K562 (cell line): ENCODE results near the gene MKRN1. TPM values are rescaled to one million over a fixed set of nuclear protein-coding genes. Genes with fewer than 3 reads are reported as not detected.
A peak's percentile ranks its signal among the peaks of the same experiment; 100 is the strongest.

Experiments
- ATAC-seq: fragments of 200-7000 bp; cut with Tn5 transposase; 3 replicates; pipeline ENCODE4 v1.9.1; 2020; ENCODE audit warnings: moderate library complexity
- BruUV-seq: library from RNA; stranded (reverse); fragments of 400-500 nt; replicated peaks from 2 replicates; lab custom pipeline; 2021; lab: Mats Ljungman, UMichigan
- CTCF ChIA-PET: fragments of 300-600 bp; formaldehyde crosslinking; extraction: SDS; loops from one replicate; lab custom pipeline; 2021; ENCODE audit warnings: low intra/inter-chr PET ratio; lab: Yijun Ruan, JAX
- POLR2A ChIA-PET: fragments of 300-600, 350-650 bp; sonication (Branson Sonifier 250); formaldehyde crosslinking; extraction: SDS; loops from one replicate; lab custom pipeline; 2021; ENCODE audit warnings: antibody characterized with exemption, inconsistent platforms; lab: Yijun Ruan, JAX
- DNase-seq, 4 experiments: peaks; one replicate each; pipeline versions ENCODE4 v3.0.0 to v3.0.0-alpha.2; 2011 to 2018; ENCODE audit warnings: low spot score in 3 of 4, mixed read lengths in 3 of 4; ENCODE audit errors: extremely low read depth in 1 of 4
- FAIRE-seq: peaks from 2 replicates; lab custom pipeline; 2011; peaks lifted over from hg19 to GRCh38; lab: Jason Lieb, UNC
- H2AFZ ChIP-seq: 2 replicates; pipeline ENCODE4 v1.6.0; 2011; ENCODE audit warnings: low read depth, low read length, control low read depth, inconsistent platforms
- H3K27ac ChIP-seq: fragments of 200-600 bp; 3 replicates; pipeline ENCODE4 v1.8.0; 2011; ENCODE audit warnings: low read depth, mild to moderate bottlenecking, control low read depth, inconsistent platforms, low read length, moderate library complexity, mixed read lengths; ENCODE audit errors: extremely low read depth
- H3K27me3 ChIP-seq, 2 experiments: fragments of 300-600 bp in 1 of 2; 2 replicates in 1 of 2; 3 replicates in 1 of 2; pipeline versions ENCODE4 v1.6.0 to v1.8.0; 2011; ENCODE audit warnings: inconsistent platforms in 2 of 2, low read length in 2 of 2, mild to moderate bottlenecking in 1 of 2, mixed read lengths in 1 of 2, moderate library complexity in 1 of 2; ENCODE audit not compliant: control insufficient read depth in 2 of 2, insufficient read depth in 2 of 2
- H3K36me3 ChIP-seq: fragments of 300-600 bp; 3 replicates; pipeline ENCODE4 v1.8.0; 2011; ENCODE audit warnings: mild to moderate bottlenecking, low read length, inconsistent platforms; ENCODE audit not compliant: control insufficient read depth, insufficient read depth
- H3K4me1 ChIP-seq, 2 experiments: fragments of 200-600 bp in 1 of 2; replicated peaks in 1 of 2; 2 replicates in 1 of 2; 3 replicates in 1 of 2; pipeline versions ENCODE4 v1.5.1 to v1.8.0; 2011; ENCODE audit warnings: inconsistent platforms in 2 of 2, low read length in 2 of 2, mild to moderate bottlenecking in 1 of 2, mixed read lengths in 1 of 2, moderate library complexity in 1 of 2; ENCODE audit not compliant: control insufficient read depth in 2 of 2, insufficient read depth in 2 of 2
- H3K4me2 ChIP-seq: 2 replicates; pipeline ENCODE4 v1.6.1; 2011; ENCODE audit warnings: low read length, control low read depth, inconsistent platforms, mixed read lengths; ENCODE audit not compliant: insufficient read depth
- H3K4me3 ChIP-seq: fragments of 200-600 bp; sonication (generic), shearing (Covaris generic); 2 replicates; pipeline ENCODE4 v1.5.1; 2016; ENCODE audit warnings: control low read depth, inconsistent platforms
- H3K79me2 ChIP-seq: fragments of 200-600 bp; 3 replicates; pipeline ENCODE4 v1.8.0; 2011; ENCODE audit warnings: low read length, inconsistent platforms; ENCODE audit not compliant: control insufficient read depth, insufficient read depth
- H3K9ac ChIP-seq, 2 experiments: 2 replicates each; pipeline versions ENCODE4 v1.6.0 to v1.6.1; 2011; ENCODE audit warnings: low read depth in 2 of 2, low read length in 2 of 2, control low read depth in 1 of 2, inconsistent platforms in 1 of 2, mild to moderate bottlenecking in 1 of 2, mixed read lengths in 1 of 2; ENCODE audit not compliant: insufficient read depth in 1 of 2
- H3K9me1 ChIP-seq: one replicate; pipeline ENCODE4 v1.6.0; 2011; ENCODE audit warnings: inconsistent platforms, mild to moderate bottlenecking, low read length, moderate library complexity; ENCODE audit not compliant: control insufficient read depth, insufficient read depth
- H3K9me3 ChIP-seq: replicated peaks from 2 replicates; pipeline ENCODE4 v1.5.1; 2011; ENCODE audit warnings: low read depth, low read length, inconsistent platforms; ENCODE audit not compliant: control insufficient read depth, insufficient read depth
- H4K20me1 ChIP-seq: replicated peaks from 2 replicates; pipeline ENCODE4 v1.6.1; 2011; ENCODE audit warnings: low read length, inconsistent platforms, mixed read lengths; ENCODE audit not compliant: control insufficient read depth, insufficient read depth
- DACH1 ChIP-seq: fragments of 450-650 bp; IDR thresholded peaks from 2 replicates; pipeline ENCODE4 v1.6.1; 2018; ENCODE audit not compliant: partially characterized antibody
- ETS1 ChIP-seq: conservative IDR thresholded peaks from 2 replicates; pipeline ENCODE4 v1.6.1; 2011; ENCODE audit warnings: low read depth, mild to moderate bottlenecking, low read length; ENCODE audit not compliant: control insufficient read depth
- KAT7 ChIP-seq: sonication (generic); formaldehyde crosslinking; IDR thresholded peaks from 2 replicates; pipeline ENCODE4 v1.8.0; 2022; ENCODE audit warnings: missing genetic modification reagents, mild to moderate bottlenecking, borderline replicate concordance
- MGA ChIP-seq: fragments of 450-650 bp; IDR thresholded peaks from 2 replicates; pipeline ENCODE4 v1.6.1; 2016; ENCODE audit warnings: mild to moderate bottlenecking, moderate library complexity
- NCOA1 ChIP-seq: fragments of 450-650 bp; IDR thresholded peaks from 2 replicates; pipeline ENCODE4 v1.6.1; 2016; ENCODE audit warnings: low read depth
- TAF9B ChIP-seq: fragments of 450-650 bp; IDR thresholded peaks from 2 replicates; pipeline ENCODE4 v1.6.1; 2018; ENCODE audit warnings: mild to moderate bottlenecking; ENCODE audit not compliant: partially characterized antibody
- TBL1XR1 ChIP-seq, 2 experiments: IDR thresholded peaks; 2 replicates each; pipeline ENCODE4 v1.6.1; 2012; ENCODE audit warnings: improper control_type of control experiment in 2 of 2, low read length in 2 of 2, mild to moderate bottlenecking in 1 of 2
- WGBS: fragments of 100-300 bp; shearing (Covaris generic); methylation state at CpG from one replicate; pipeline ENCODE4 v1.1.6; 2016; ENCODE audit warnings: low coverage, mixed read lengths; ENCODE audit not compliant: insufficient coverage; ENCODE audit errors: missing lambda C conversion rate; 5-methylcytosine and 5-hydroxymethylcytosine counted together
- in situ Hi-C: fragments of 300-500 bp; cut with MboI; formaldehyde crosslinking; loops from 4 replicates; pipeline ENCODE4 v1.15.0; 2018; ENCODE audit warnings: inconsistent platforms, mixed read lengths
- intact Hi-C: fragments of 100-400 bp; cut with micrococcal nuclease; formaldehyde crosslinking; loops from 2 replicates; pipeline ENCODE4 v1.14.2; 2022
- polyA plus RNA-seq, 8 experiments: library from polyadenylated mRNA; depleted of rRNA in 4 of 8; stranded (reverse) in 5 of 8; unstranded in 3 of 8; fragments of >200 nt; fragmentation: Nextera tagmentation in 2 of 8; fragmentation: Illumina TruSeq in 1 of 8; extraction: Ambion mirVana in 2 of 8; extraction: Trizol in 1 of 8; gene quantifications; 2 replicates each; pipeline versions ENCODE4 v1.2.1 to v1.2.3, GENCODE V29; 2011 to 2014; ENCODE audit warnings: inconsistent platforms in 1 of 8, missing spikeins in 1 of 8
- total RNA-seq, 7 experiments: library from RNA; depleted of rRNA in 6 of 7; stranded (reverse); fragments of >200 nt in 6 of 7; fragmentation: Illumina TruSeq in 2 of 7; extraction: Trizol in 2 of 7; gene quantifications; 2 replicates each; pipeline versions ENCODE4 v1.2.1 to v1.2.3, GENCODE V29; 2011 to 2021; ENCODE audit warnings: low replicate concordance in 1 of 7

Gene MKRN1
- total and polyA plus RNA-seq, 9 of the 15 experiments (the other 6 are each of a cell fraction or from before 2014, with no cell fraction given): 30.5 to 90.3 (median 76.0) TPM

GRCh38 chr7:140478246-140479061 is 851 bp downstream of the MKRN1 start:
- peaks cover 12 to 34% of the 10 kb centered on the region in 2 experiments for H3K4me1 ChIP-seq
- H3K79me2 ChIP-seq: peaks cover 55% of the 10 kb centered on the region
- ChIA-PET CTCF (interaction anchor here (0.6 to 0.7 kb wide), 2 partner anchors 9 to 15 kb away, joined by 5 to 6 read pairs; no protein-coding TSS in a partner anchor), POLR2A (interaction anchor here (0.5 to 4.1 kb wide), 17 partner anchors 9 to 669 kb away, joined by 3 to 44 read pairs (median 3); no protein-coding TSS in a partner anchor)
- H3K4me3 ChIP-seq: peak overlapping the region; percentile 93
- no peaks in the 10 kb centered on the region for H3K9me3 ChIP-seq
- DNase-seq (peak in 2 of 4 experiments; percentile 67 to 85), FAIRE-seq (no peak), ATAC-seq (peak; percentile 78)
- H3K9ac ChIP-seq: peak overlapping the region; percentile 65 to 97
- in situ Hi-C loops (no loop called here), intact Hi-C loops (loop anchor here (1.0 to 5.0 kb wide), 4 partner anchors 10 to 534 kb away; partner anchors contain the start of genes KDM7A and MRPS33)
- H3K27ac ChIP-seq: peak overlapping the region; percentile 91
- H3K4me2 ChIP-seq: peak overlapping the region; percentile 77; the same call in 1 of the 2 replicates
- H3K36me3 ChIP-seq: peaks cover 3% of the 10 kb centered on the region; the same call in 1 of the 3 replicates
- peak overlapping the region; percentile 96 for H2AFZ ChIP-seq
- BruUV-seq: no TSS peak
- WGBS: under 1% methylated on average over 55 of the region's 69 CpGs
- H3K27me3 ChIP-seq: no peaks in the 10 kb centered on the region
- peaks cover 24% of the 10 kb centered on the region for H4K20me1 ChIP-seq
- H3K9me1 ChIP-seq: no peaks in the 10 kb centered on the region
- peak in 1 of 2 experiments; percentile 9; a peak in 1 of 4 replicates for TF ChIP-seq TBL1XR1 (IDR thresholded peaks at IDR 0.05; ENCODE audit: low read length in 2 of 2)
- TF ChIP-seq ETS1: peak; percentile 66
- no peak for TF ChIP-seq NCOA1
- TF ChIP-seq MGA: no peak
- no peak for TF ChIP-seq TAF9B
- TF ChIP-seq DACH1: no peak
- TF ChIP-seq KAT7: peak; percentile 94; the same call in 1 of the 2 replicates
